Kidney epithelial cell (primary cell): ENCODE data around the gene PRRT3. TPM values are rescaled to one million over a fixed set of nuclear protein-coding genes. Genes with fewer than 3 reads are reported as not detected.
A peak's percentile ranks its signal among the peaks of the same experiment; 100 is the strongest.
"Not testable (repeated sequence)": the region's sequence is repeated elsewhere in the genome, so short reads cannot be mapped to it uniquely, and the experiment has no call there.

Experiments used
- DNase-seq: peaks from one replicate; pipeline ENCODE4 v3.0.0-alpha.2; 2010; ENCODE audit warnings: low read depth
- H3K27me3 ChIP-seq: 2 replicates; pipeline ENCODE4 v1.6.0; 2011; ENCODE audit warnings: low read length; ENCODE audit not compliant: control insufficient read depth, insufficient read depth
- H3K36me3 ChIP-seq: 2 replicates; pipeline ENCODE4 v1.5.1; 2011; ENCODE audit warnings: low read length; ENCODE audit not compliant: control insufficient read depth, insufficient read depth
- H3K4me3 ChIP-seq: 2 replicates; pipeline ENCODE4 v1.5.1; 2011; ENCODE audit warnings: low read depth, mild to moderate bottlenecking, control low read depth, low read length
- CTCF ChIP-seq: IDR thresholded peaks from 2 replicates; pipeline ENCODE4 v1.5.1; 2011; ENCODE audit warnings: mild to moderate bottlenecking, moderate library complexity, low read length, control low read depth, inconsistent platforms; ENCODE audit not compliant: insufficient read depth, poor library complexity, severe bottlenecking
- total RNA-seq: library from RNA; depleted of rRNA; stranded (reverse); fragments of >200 nt; gene quantifications from 2 replicates; pipeline ENCODE4 v1.2.3, GENCODE V29; 2015

PRRT3 gene
- total RNA-seq, 1 donor from 2014 or later: 2.1 TPM

GRCh38 chr3:9899289-9899791, 52.9 kb downstream of the PRRT3 start:
- no peak overlapping the region for H3K4me3 ChIP-seq
- TF ChIP-seq CTCF: no peak

GRCh38 chr3:9898467-9899241, 53.6 kb downstream of the PRRT3 start:
- no peak for TF ChIP-seq CTCF
- no peak for DNase-seq
- H3K4me3 ChIP-seq: no peak overlapping the region
- no peaks in the 10 kb centered on the region for H3K27me3 ChIP-seq
- H3K36me3 ChIP-seq: no peaks in the 10 kb centered on the region

More at GRCh38 chr3:9899289-9899791, 52.9 kb downstream of the PRRT3 start:
- no peaks in the 10 kb centered on the region for H3K36me3 ChIP-seq
- no peaks in the 10 kb centered on the region for H3K27me3 ChIP-seq
- no peak for DNase-seq

- Histone ChIP-seq H3K4me3 (no peak overlapping the region), H3K36me3 (no peaks in the 10 kb centered on the region), H3K27me3 (no peaks in the 10 kb centered on the region)
- DNase-seq: peak; percentile 90
- no peak for TF ChIP-seq CTCF
Observed at GRCh38 chr3:9897408-9898372, 54.5 kb downstream of the PRRT3 start.

- not testable (repeated sequence) for H3K27me3 ChIP-seq, DNase-seq, H3K4me3 ChIP-seq, H3K36me3 ChIP-seq
Observed at GRCh38 chr3:9896755-9897407, 55.3 kb downstream of the PRRT3 start.

GRCh38 chr3:9895715-9896114, 56.5 kb downstream of the PRRT3 start:
- DNase-seq, H3K36me3 ChIP-seq, H3K4me3 ChIP-seq, H3K27me3 ChIP-seq: not testable (repeated sequence)

Other genes with a start within 250 kb of the PRRT3 start
- gene CPNE9, start 248.6 kb downstream of the PRRT3 start, total RNA-seq: 0.27 TPM in 1 of 2 replicates, not detected in the other
- gene BRPF1, start 220.7 kb downstream of the PRRT3 start, total RNA-seq: 20.1 and 21.3 TPM in 2 replicates
- gene OGG1, start 202.5 kb downstream of the PRRT3 start, total RNA-seq: 19.2 and 23.9 TPM in 2 replicates
- 18.0 and 19.9 TPM in 2 replicates for gene CAMK1, start 182.5 kb downstream of the PRRT3 start, total RNA-seq
- 105 and 114 TPM in 2 replicates for gene TADA3, start 159.9 kb downstream of the PRRT3 start, total RNA-seq
- 204 and 206 TPM in 2 replicates for gene ARPC4, start 159.3 kb downstream of the PRRT3 start, total RNA-seq
- gene TTLL3, start 142.1 kb downstream of the PRRT3 start, total RNA-seq: 12.4 and 18.8 TPM in 2 replicates
- gene RPUSD3, start 108.4 kb downstream of the PRRT3 start, total RNA-seq: 45.9 and 52.6 TPM in 2 replicates
- gene CIDEC, start 72.2 kb downstream of the PRRT3 start, total RNA-seq: not detected in 2 replicates
- 38.7 and 56.0 TPM in 2 replicates for gene JAGN1, start 61.8 kb downstream of the PRRT3 start, total RNA-seq
- 2.8 and 3.6 TPM in 2 replicates for gene IL17RE, start 49.6 kb downstream of the PRRT3 start, total RNA-seq
- 37.3 and 39.6 TPM in 2 replicates for gene IL17RC, start 35.3 kb downstream of the PRRT3 start, total RNA-seq
- 43.0 and 58.0 TPM in 2 replicates for gene CRELD1, start 18.6 kb downstream of the PRRT3 start, total RNA-seq
- gene EMC3, start 34.4 kb upstream of the PRRT3 start, total RNA-seq: 58.1 and 63.4 TPM in 2 replicates
- 16.6 and 18.6 TPM in 2 replicates for gene FANCD2, start 74.0 kb upstream of the PRRT3 start, total RNA-seq
- gene FANCD2OS, start 155.8 kb upstream of the PRRT3 start, total RNA-seq: not detected in 2 replicates
- 117 and 128 TPM in 2 replicates for gene BRK1, start 163.3 kb upstream of the PRRT3 start, total RNA-seq
- 60.8 and 69.7 TPM in 2 replicates for gene VHL, start 189.4 kb upstream of the PRRT3 start, total RNA-seq
- 65.5 and 72.8 TPM in 2 replicates for gene IRAK2, start 212.5 kb upstream of the PRRT3 start, total RNA-seq